ENCODE data around the gene LPGAT1.

DNA sequence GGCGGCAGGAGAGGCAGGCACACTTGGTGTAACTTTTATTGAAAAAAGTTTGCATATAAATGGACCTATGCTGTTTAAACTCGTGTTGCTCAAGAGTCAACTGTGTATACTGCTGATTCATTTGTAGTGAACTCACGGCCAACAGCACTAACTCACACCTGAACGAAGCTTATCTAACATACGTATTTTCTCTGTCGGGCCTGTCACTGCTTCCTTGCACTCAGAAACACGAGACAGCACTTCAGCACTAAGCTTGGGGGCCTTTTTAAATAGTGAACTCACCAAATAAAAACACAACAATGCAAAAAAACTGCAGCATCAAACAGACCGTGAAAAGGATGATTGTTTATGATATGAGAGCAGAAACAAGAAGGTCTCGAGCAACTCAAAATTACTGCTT is 96.2 kb downstream of the LPGAT1 start:
- TF ChIP-seq POLR2A (IDR thresholded peaks at IDR 0.05) (no peak), EP300 (IDR thresholded peaks at IDR 0.05) (no peak), CTCF (IDR thresholded peaks at IDR 0.05) (no peak)
